GM15510 (cell line): Measurements from ENCODE around the gene PTPN18.

Experiments
- POLR2A ChIP-seq: IDR thresholded peaks from 3 replicates; pipeline ENCODE4 v1.6.1; 2011; ENCODE audit warnings: borderline replicate concordance; ENCODE audit not compliant: insufficient read length; ENCODE audit errors: extremely low read depth

PTPN18 gene

GRCh38 chr2:130369965-130370341, 14.1 kb downstream of the PTPN18 start:
- no peak for TF ChIP-seq POLR2A

- TF ChIP-seq POLR2A, result no peak
Measured at GRCh38 chr2:130370490-130370889, 14.6 kb downstream of the PTPN18 start.

GRCh38 chr2:130371723-130372054, 15.8 kb downstream of the PTPN18 start:
- TF ChIP-seq POLR2A, result no peak

DNA sequence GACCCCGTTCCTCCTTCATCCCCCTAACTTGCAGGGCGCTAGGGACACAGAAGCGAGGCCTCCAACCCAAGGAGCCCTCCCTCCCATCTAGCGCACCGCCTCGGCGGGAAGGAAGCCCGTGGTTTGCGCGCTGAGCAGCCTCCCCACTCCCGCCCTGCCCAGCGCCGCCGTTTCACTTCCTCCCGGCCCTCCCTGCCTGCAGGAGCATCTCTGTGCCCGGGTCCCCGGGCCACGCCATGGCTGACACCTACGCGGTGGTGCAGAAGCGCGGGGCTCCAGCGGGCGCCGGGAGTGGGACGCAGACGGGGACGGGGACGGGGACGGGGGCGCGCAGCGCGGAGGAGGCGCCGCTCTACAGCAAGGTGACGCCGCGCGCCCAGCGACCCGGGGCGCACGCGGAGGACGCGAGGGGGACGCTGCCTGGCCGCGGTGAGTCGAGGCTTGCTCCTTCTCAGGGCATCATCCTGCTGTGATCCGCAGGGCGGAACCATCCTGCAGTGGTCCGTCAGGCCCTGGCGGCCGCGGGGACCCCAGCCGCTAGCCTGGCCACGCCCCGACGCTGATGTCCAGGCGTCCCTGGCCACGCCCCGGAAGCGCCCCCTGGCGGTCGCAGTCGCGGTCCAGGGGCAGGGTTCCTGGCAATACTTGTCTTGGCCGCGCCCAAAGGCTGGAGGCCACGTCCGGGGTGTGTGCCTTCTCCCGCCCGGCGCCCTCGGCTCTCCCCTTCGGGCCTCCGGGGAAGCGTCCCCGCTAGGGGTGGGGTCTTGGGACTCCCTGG, 16.4 kb downstream of the PTPN18 start:
- peak; percentile 69 for TF ChIP-seq POLR2A

- TF ChIP-seq POLR2A, result no peak
Measured at GRCh38 chr2:130372833-130373807, 17.3 kb downstream of the PTPN18 start.

GRCh38 chr2:130373808-130374365, 18.0 kb downstream of the PTPN18 start:
- no peak for TF ChIP-seq POLR2A

- TF ChIP-seq POLR2A, result no peak
Measured at GRCh38 chr2:130374587-130375290, 18.9 kb downstream of the PTPN18 start.

- TF ChIP-seq POLR2A, result no peak
Measured at GRCh38 chr2:130375291-130376266, 19.7 kb downstream of the PTPN18 start.

GRCh38 chr2:130376433-130377293, 20.8 kb downstream of the PTPN18 start:
- no peak for TF ChIP-seq POLR2A

DNA sequence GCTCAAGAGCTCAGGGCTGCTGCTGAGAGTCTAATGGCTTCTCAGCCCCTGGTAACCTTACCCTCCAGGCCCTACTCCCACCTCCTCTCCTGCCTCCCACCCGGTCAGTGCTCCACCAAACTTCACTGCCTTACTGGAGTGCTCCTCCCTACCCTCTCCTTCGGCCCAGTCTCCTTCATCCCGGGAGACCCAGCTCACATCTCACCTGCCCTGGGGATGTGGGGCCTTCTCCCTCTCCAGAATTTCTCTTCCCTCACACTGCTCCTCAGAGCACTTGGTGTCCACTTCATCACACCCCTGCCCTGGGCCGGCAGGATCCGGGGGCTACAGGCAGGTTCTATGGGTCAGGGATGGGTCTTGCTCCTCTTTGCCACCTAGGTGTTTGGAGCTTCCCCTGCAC, 21.6 kb downstream of the PTPN18 start:
- no peak for TF ChIP-seq POLR2A

GRCh38 chr2:130378206-130378897, 22.5 kb downstream of the PTPN18 start:
- TF ChIP-seq POLR2A, result no peak

DNA sequence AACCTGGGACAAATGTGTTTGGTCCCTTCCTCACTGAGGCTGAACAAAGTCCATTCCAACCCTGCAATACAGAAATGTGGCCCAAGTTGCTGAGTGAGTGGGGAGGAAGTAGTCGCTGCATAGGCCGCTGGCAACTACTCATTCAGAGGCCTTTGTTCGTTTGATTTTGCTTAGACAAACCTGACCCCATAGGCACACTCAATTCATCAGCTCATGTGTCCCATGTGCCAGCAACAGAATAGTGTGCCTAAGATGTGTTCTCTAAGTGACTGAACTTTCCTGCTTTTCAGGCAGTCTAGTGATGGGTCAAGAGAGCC, 23.0 kb downstream of the PTPN18 start:
- no peak for TF ChIP-seq POLR2A
